Fibroblast of skin of left quadriceps (primary cell): ENCODE data around the gene TMEM255B.
"Not testable (repeated sequence)": the region's sequence is repeated elsewhere in the genome, so short reads cannot be mapped to it uniquely, and the experiment has no call there.

Experiments
- DNase-seq, 2 experiments: peaks; one replicate each; pipeline ENCODE4 v3.0.0-alpha.2; 2013; ENCODE audit warnings: low read depth in 2 of 2

Gene TMEM255B

DNA sequence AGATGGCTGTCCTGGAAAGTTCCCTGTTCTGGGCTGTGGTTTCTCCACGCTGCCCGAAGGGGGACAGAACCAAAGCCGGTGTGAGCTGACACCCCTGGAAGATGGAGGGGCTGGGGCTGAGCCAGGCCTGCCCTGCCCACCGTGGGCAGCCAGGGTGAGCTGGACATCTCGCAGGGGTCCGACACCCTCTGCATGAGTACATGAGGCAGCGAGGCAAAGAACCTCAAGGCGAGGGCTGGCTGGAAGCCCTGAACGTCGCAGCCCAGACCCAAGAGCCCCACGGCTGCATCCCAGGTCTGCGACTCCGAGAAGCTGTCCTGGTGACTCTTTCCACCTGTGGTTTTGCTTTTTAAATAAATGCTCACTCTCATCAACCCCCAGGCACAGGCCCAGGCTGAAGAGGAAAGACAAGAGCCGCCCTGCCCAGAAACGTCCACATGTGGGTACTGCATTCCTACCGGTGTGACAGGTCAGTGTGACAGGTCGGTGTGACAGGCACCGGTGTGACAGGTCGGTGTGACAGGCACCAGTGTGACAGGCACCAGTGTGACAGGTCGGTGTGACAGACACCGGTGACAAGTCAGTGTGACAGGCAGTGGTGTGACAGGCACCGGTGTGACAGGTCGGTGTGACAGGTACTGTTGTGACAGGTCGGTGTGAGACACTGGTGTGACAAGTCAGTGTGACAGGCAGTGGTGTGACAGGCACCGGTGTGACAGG, 74.2 kb downstream of the TMEM255B start:
- no peak for DNase-seq

GRCh38 chr13:113834006-113834405, 75.0 kb downstream of the TMEM255B start:
- not testable (repeated sequence) for DNase-seq

DNA sequence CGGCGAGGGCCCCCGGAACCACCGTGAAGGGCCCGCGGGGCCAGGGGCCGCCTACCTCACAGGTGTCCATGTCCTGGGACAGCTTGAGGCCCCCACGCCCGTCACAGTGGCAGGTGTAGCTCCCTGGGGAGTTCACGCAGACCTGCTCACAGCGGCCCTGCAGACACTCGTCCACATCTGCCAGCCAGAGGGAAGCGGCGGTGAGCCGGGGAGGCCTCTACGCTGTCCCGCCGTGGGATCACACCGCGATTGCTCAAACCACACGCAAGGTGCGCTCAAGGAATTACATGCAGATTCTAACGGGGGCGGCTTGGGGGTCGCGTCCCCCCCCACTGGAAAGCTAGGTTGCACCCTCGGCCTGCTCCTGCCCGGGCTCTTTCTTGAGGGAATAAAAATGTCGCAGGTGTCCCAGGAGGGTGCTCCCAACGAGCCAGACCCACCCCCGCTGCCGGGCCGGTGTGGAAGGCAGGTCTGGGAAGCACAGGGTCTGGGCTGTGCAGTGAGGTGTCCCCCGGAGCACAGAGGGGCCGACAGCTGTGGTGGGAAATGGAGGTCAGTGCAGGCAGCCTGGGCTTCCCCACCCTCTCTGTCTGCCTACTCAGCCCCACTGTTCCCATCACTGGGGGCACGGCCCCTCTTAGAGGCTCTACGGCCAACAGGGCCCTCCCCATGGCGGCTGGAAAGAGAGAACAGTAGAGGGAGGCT, 75.6 kb downstream of the TMEM255B start:
- DNase-seq: no peak

- peak; percentile 81 for DNase-seq
Measured at GRCh38 chr13:113835461-113836270, 76.6 kb downstream of the TMEM255B start.

- DNase-seq: peak; percentile 67 to 72
Measured at GRCh38 chr13:113836768-113837559, 77.9 kb downstream of the TMEM255B start.

DNA sequence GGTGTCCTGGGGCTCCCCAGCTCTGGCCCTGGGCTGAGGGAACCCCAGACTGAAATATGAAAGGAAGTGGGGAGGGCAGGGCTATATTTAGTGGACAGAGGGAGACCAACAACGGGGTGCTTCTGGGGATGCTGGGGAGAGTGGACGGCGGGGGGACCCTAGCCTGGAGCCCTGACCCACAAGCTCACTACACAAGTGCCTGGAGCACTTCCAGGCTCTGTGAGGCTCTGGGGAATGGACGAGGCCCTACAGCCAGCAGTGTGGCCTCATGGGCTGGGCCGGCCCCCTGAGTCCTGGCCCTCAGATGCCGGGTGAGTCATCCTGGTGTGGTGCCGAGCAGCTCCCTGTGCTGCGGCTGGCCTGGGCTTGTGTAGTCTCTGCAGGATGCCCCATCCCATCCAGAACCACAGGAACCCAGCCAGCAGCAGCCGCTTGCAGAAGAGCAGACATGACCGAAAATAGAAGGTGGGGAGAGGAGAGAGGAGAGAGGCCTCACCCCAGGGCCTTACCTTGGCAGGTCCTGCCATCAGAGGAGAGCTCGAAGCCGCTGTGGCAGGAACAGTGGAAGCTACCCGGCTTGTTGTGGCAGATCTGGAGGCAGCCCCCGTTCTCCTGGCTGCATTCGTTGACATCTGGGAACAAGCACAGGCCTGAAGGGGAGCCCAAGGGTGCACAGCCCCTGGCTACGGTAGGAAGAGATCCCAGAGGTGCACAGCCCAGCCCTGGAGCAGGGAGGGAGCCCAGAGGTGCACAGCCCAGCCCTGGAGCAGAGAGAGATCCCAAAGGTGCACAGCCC, 78.7 kb downstream of the TMEM255B start:
- DNase-seq: peak; percentile 90 to 91

GRCh38 chr13:113838711-113839201, 79.7 kb downstream of the TMEM255B start:
- DNase-seq: no peak

GRCh38 chr13:113839536-113840204, 80.6 kb downstream of the TMEM255B start:
- no peak for DNase-seq

GRCh38 chr13:113840541-113841352, 81.7 kb downstream of the TMEM255B start:
- DNase-seq: no peak

- DNase-seq: no peak
Measured at GRCh38 chr13:113841353-113841650, 82.3 kb downstream of the TMEM255B start.

DNA sequence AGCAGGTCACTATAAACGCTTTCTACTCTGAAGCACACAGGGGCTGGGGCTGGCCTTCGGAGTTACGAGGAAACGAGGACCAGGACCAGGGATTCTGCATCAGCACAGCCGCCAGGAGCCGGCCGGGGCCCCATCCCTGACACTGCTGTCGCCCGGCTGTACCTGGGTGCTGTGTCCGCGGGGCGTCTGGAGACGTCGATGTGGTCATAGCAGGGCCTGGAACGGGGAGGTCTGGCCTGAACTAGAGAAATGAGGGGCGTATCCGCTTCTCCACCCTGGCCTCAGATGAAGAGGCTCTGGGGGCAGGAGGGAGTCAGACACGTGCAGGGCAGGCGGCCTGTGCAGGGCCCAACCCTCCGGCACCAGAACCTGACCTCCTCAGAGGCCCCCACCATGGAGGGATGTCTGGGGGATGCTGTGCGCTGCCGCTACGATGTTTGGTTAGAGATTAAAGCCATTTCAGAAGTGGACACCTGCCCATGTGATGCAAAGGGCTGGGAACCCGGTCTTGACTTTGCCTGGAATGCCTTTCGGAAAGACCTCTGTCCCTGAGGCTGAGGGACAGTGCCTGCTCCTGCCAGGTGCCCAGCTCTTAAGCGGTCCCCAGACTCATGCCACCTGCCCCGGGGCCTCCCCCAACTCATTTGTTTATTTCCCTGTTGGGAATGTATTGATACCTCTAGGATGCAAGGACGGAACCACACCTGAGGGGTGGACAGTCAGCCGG, 83.5 kb downstream of the TMEM255B start:
- no peak for DNase-seq

DNA sequence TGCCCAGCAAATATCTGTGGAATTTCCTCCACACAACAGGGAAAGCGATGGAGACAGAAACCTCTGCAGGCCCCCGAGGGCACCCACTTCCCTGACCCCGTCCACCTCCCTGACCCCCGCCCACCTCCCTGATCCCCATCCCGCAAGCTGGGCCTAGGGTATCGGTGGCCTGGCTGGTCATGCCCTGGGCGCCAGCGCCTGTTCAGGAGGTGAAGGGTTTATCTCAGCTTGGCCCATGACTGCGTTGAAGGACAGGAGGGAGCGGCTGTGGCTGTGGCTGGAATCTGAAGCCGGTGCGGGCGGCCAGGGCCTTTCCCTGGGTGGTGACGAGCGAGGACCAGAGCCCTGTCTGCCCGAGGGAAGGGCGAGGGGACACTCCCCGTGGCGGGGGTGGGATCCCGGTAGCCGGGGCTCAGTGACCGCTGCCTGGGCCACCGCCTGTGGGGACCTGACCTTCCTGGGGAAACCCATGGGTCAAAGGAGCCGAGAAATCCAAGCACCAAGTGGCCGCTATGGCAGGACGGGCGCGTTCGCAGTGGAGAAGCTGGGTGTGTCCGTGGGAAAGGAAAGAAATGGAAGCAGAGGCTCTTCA, 84.1 kb downstream of the TMEM255B start:
- no peak for DNase-seq

DNA sequence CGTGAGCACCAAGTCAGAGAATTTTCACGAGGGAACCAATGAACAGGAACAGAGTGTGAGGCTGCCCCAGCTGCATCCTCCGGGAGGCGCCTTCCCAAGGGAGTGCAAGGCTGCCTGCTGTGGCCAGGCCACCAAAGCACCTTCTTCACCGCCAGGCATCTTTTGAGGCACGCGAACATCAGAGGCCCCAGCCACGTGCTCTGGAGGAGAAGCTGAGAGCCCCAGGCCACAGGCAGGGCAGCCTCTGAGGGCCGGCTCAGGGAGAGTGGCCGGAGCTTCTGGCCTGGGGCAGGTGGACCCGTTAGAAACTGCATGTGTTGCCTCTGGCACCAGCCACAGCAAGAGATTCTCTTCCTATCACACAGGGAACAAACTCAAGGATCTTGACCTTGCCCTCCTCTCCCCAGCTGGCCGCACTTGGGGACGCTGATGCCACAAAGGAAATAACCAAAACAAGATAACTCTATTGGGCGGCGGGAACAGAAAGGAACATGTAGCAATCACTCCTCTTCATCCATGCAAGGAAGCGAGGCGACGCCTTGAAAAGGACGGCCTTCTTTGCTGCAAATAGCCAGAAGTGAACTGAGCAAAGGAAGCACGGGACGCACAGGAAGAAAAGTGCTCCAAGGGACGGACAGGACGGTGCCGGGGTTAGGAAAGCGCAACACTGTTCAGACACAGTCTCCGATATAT, 85.0 kb downstream of the TMEM255B start:
- no peak for DNase-seq

DNA sequence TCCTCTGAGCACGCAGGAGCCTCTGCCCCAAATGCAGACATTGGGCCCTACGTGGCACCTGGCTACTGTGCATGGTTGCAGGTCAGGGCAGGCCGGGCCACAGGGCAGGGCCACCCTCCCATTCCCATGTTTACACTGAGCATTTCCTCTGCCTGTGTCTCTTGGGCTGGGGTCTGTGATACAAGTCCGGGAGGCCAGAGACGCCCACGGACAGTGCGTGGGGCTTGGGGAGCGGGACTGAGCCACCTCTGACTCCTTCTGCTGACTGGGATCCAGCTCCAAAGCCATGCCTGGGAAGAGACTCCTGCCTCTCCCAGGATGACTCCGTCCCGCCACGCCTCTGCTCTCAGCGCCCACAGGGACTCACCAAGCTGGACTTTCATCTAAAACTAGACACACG, 86.0 kb downstream of the TMEM255B start:
- no peak for DNase-seq

DNA sequence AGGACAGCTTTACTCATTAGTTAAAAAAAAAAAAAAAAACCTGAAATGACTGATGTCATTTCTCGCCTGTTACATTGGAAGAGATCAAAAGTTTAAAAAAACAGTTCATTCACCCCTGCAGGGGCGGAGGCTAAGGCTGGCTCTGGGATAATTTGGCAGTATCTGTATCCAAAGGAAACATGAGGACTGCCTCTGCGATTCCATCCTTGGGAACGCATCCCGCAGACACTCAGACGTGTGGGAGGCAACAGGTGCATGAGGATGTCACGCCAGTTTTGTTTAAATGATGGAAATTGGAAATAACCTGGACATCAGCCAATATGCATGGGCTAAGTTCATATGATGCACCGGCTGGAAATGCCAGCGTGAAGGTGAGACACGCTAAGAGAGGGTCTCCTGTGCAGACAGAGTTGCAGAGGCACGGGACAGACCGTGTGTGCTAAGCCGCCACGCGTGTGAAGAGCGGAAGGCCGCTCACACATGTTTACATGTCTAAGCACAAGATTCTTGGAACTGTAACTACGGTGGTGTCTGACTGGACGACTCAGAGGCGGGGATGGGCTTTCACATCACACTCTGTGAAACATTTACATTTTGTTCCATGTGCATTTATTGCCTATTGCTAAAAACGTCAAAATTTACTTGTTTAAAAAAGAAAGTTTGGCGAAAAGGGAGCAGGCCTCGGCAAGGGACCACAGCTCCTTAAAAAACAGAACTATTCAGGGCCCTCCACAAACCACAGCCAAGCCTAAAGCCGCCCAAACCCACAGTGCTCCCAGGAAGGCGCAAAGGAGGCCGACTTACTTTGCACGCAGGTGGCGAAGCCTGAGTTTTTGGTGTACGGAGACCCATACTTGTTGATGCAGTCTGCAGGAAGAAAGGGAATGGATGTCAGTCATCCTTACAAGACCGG, 87.0 kb downstream of the TMEM255B start:
- no peak for DNase-seq

DNA sequence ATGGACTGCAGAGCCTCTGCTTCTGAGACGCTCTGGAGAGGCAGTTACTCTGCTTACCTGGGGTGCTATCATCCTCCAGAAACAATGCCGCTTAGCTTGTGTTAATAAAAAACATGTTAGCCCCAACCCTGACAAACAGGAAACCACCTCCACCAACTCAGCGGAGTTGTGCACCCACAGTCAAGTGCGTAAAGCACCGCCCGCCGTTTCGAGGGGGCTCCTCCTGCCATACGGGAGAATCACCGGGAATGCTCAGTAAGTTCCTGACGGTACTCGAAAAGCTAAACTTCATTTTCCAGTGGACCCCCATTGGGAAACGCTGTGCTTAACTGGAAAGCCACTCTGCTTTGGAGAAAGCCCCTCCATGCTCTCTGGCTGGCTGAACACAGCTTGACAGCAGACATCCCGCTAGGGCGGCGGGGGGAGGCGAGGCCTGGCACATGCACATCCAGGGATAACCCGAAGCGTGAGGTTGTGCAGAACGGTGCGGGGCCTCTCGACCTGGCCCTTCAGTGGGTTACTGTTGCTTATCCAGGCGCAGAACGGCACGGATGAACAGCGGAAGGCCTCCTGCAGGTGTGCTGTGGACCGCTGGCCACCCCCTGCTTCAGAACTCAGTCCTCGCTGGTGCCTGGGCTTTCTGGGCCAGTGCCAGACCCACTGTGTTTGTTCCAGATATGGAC, 87.8 kb downstream of the TMEM255B start:
- no peak for DNase-seq
